ENCODE measurements around the gene CLHC1.

CLHC1 gene

GRCh38 chr2:55141572-55142413, 90.3 kb downstream of the CLHC1 start:
- POLR2A ChIA-PET: no interaction called here
- CTCF ChIA-PET: interaction anchor here (0.8 to 1.2 kb wide), 2 partner anchors 12 to 27 kb away, joined by 3 read pairs; no protein-coding TSS in a partner anchor
- TF ChIP-seq CTCF (IDR thresholded peaks at IDR 0.05; ENCODE audit: control extremely low read depth, extremely low read depth, low read depth, missing control alignments): no peak
- DNase-seq (ENCODE audit: extremely low spot score): no peak

- CTCF ChIA-PET: no interaction called here
- POLR2A ChIA-PET: no interaction called here
These were observed 91.5 kb downstream of the CLHC1 start for GRCh38 chr2:55140316-55141219.

GRCh38 chr2:55139305-55139704, 92.8 kb downstream of the CLHC1 start:
- ChIA-PET POLR2A (no interaction called here), CTCF (no interaction called here)
- no peak for DNase-seq (ENCODE audit: extremely low spot score)
- no peak for TF ChIP-seq CTCF (IDR thresholded peaks at IDR 0.05; ENCODE audit: control extremely low read depth, extremely low read depth, low read depth, missing control alignments)

More at GRCh38 chr2:55140316-55141219, 91.5 kb downstream of the CLHC1 start:
- TF ChIP-seq CTCF (IDR thresholded peaks at IDR 0.05; ENCODE audit: control extremely low read depth, extremely low read depth, low read depth, missing control alignments): no peak
- no peak for DNase-seq (ENCODE audit: extremely low spot score)

- DNase-seq (ENCODE audit: extremely low spot score): no peak
- no peak for TF ChIP-seq CTCF (IDR thresholded peaks at IDR 0.05; ENCODE audit: control extremely low read depth, extremely low read depth, low read depth, missing control alignments)
- POLR2A ChIA-PET: no interaction called here
- CTCF ChIA-PET: interaction anchor here (0.9 to 1.5 kb wide), 2 partner anchors 14 to 24 kb away, joined by 3 to 4 read pairs; no protein-coding TSS in a partner anchor
These were observed 93.2 kb downstream of the CLHC1 start for GRCh38 chr2:55138882-55139229.

- no peak for TF ChIP-seq CTCF (IDR thresholded peaks at IDR 0.05; ENCODE audit: control extremely low read depth, extremely low read depth, low read depth, missing control alignments)
- ChIA-PET CTCF (interaction anchor here (0.9 to 1.9 kb wide), 3 partner anchors 14 to 33 kb away, joined by 3 to 5 read pairs (median 4); no protein-coding TSS in a partner anchor), POLR2A (no interaction called here)
- DNase-seq (ENCODE audit: extremely low spot score): no peak
These were observed 93.8 kb downstream of the CLHC1 start for GRCh38 chr2:55138014-55138881.
